ENCODE results near the gene RASL10B.

RASL10B gene

GRCh38 chr17:35713069-35713728 is 18.2 kb upstream of the RASL10B start:
- H3K9me3 ChIP-seq (ENCODE audit: low read depth, low read length) = no peaks in the 10 kb centered on the region
- TF ChIP-seq EZH2 (IDR thresholded peaks at IDR 0.05) = no peak
- no peak for TF ChIP-seq POLR2AphosphoS5 (IDR thresholded peaks at IDR 0.05; ENCODE audit: borderline replicate concordance, low read depth, low read length)
- TF ChIP-seq FOXP2 (optimal IDR thresholded peaks at IDR 0.05; ENCODE audit: control extremely low read depth, extremely low read length, insufficient read depth) = no peak
- H3K27ac ChIP-seq = no peak overlapping the region
- no peak overlapping the region for H3K9ac ChIP-seq (ENCODE audit: insufficient read length)
- DNase-seq (ENCODE audit: low read depth, low spot score) = no peak
- H3K4me3 ChIP-seq = no peak overlapping the region
- H3K36me3 ChIP-seq (ENCODE audit: insufficient read depth, low read length) = peaks cover 48% of the 10 kb centered on the region

GRCh38 chr17:35714988-35715387 is 16.5 kb upstream of the RASL10B start:
- Histone ChIP-seq H3K4me3 (no peak overlapping the region), H3K27ac (no peak overlapping the region), H3K9ac (ENCODE audit: insufficient read length) (no peak overlapping the region), H3K9me3 (ENCODE audit: low read depth, low read length) (no peaks in the 10 kb centered on the region), H3K36me3 (ENCODE audit: insufficient read depth, low read length) (peaks cover 49% of the 10 kb centered on the region)
- TF ChIP-seq EZH2 (IDR thresholded peaks at IDR 0.05) = no peak
- no peak for TF ChIP-seq POLR2AphosphoS5 (IDR thresholded peaks at IDR 0.05; ENCODE audit: borderline replicate concordance, low read depth, low read length)
- no peak for TF ChIP-seq FOXP2 (optimal IDR thresholded peaks at IDR 0.05; ENCODE audit: control extremely low read depth, extremely low read length, insufficient read depth)
- DNase-seq (ENCODE audit: low read depth, low spot score) = no peak

GRCh38 chr17:35715416-35715815 is 16.0 kb upstream of the RASL10B start:
- Histone ChIP-seq H3K36me3 (ENCODE audit: insufficient read depth, low read length) (peaks cover 46% of the 10 kb centered on the region), H3K4me3 (no peak overlapping the region), H3K9ac (ENCODE audit: insufficient read length) (no peak overlapping the region), H3K9me3 (ENCODE audit: low read depth, low read length) (no peaks in the 10 kb centered on the region), H3K27ac (no peak overlapping the region)
- no peak for DNase-seq (ENCODE audit: low read depth, low spot score)
- TF ChIP-seq EZH2 (IDR thresholded peaks at IDR 0.05) (no peak), POLR2AphosphoS5 (IDR thresholded peaks at IDR 0.05; ENCODE audit: borderline replicate concordance, low read depth, low read length) (no peak), FOXP2 (optimal IDR thresholded peaks at IDR 0.05; ENCODE audit: control extremely low read depth, extremely low read length, insufficient read depth) (no peak)

DNA sequence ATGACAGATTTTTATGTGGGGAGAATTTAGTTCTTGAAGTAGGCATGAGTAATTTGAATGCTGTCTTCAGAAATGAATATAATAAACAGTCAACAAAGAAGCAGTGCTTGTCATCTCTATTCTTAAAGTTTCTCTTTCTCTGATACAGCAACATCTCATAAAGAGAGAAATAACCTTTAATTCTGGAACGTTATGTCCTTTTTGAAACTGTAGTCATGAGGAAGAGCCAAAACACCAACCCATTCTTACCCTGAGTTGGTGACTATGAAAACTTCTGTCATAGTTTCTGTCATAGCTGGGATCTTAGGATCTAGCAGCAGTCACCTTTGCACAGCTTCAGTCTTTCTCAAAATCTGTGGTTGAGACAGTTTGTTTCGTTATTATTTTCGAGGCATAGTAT is 15.3 kb upstream of the RASL10B start:
- Histone ChIP-seq H3K4me3 (no peak overlapping the region), H3K9me3 (ENCODE audit: low read depth, low read length) (no peaks in the 10 kb centered on the region), H3K27ac (no peak overlapping the region), H3K9ac (ENCODE audit: insufficient read length) (no peak overlapping the region), H3K36me3 (ENCODE audit: insufficient read depth, low read length) (peaks cover 39% of the 10 kb centered on the region)
- no peak for TF ChIP-seq POLR2AphosphoS5 (IDR thresholded peaks at IDR 0.05; ENCODE audit: borderline replicate concordance, low read depth, low read length)
- TF ChIP-seq FOXP2 (optimal IDR thresholded peaks at IDR 0.05; ENCODE audit: control extremely low read depth, extremely low read length, insufficient read depth) = no peak
- TF ChIP-seq EZH2 (IDR thresholded peaks at IDR 0.05) = no peak
- DNase-seq (ENCODE audit: low read depth, low spot score) = no peak

DNA sequence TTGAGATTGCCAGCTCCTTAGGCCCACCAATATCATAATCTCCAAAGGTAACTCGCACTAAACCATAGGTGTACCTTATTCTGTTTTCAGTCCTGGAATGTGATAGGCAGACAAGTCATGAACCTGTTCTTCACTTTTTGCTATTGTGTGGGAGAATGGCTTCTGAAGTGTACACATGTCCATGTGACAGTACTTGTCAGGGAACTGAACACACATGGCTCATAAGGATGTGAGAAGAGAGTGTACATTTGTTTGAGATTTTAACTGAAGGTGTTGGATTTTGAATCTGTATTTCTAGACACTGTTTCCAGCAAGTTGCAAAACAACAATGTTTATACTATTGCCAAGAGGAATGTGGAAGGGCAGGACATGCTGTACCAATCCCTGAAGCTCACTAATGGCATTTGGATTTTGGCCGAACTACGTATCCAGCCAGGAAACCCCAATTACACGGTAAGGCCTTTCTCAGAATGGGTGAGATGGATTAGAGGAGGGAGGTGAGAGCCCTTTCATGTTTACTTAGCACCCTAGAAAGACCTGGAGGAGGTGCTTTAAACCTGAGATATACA is 14.5 kb upstream of the RASL10B start:
- H3K4me3 ChIP-seq = no peak overlapping the region
- no peak for DNase-seq (ENCODE audit: low read depth, low spot score)
- H3K9ac ChIP-seq (ENCODE audit: insufficient read length) = no peak overlapping the region
- H3K27ac ChIP-seq = no peak overlapping the region
- no peak for TF ChIP-seq EZH2 (IDR thresholded peaks at IDR 0.05)
- no peak for TF ChIP-seq POLR2AphosphoS5 (IDR thresholded peaks at IDR 0.05; ENCODE audit: borderline replicate concordance, low read depth, low read length)
- no peak for TF ChIP-seq FOXP2 (optimal IDR thresholded peaks at IDR 0.05; ENCODE audit: control extremely low read depth, extremely low read length, insufficient read depth)
- H3K9me3 ChIP-seq (ENCODE audit: low read depth, low read length) = no peaks in the 10 kb centered on the region
- peaks cover 33% of the 10 kb centered on the region for H3K36me3 ChIP-seq (ENCODE audit: insufficient read depth, low read length)

DNA sequence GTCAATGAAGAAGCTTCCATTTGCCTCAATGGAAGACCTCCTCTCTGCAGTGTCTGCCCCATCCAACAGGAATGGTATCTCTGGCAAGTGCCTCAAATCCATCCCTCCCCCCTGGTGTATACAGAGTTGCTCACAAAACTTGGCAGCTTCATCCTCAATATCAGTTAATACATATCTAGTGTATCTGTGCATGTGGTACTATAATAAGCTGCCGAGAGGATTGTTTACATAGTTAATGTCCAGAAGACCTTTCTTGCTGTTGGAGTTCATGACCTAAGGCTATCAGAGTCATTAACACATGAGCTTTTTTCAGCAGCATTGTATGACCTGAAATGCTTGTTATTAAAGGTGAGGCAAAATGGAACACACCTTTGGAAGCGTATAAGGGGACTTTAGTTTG is 14.0 kb upstream of the RASL10B start:
- Histone ChIP-seq H3K9me3 (ENCODE audit: low read depth, low read length) (no peaks in the 10 kb centered on the region), H3K4me3 (no peak overlapping the region), H3K36me3 (ENCODE audit: insufficient read depth, low read length) (peaks cover 32% of the 10 kb centered on the region; the same call in 1 of the 2 replicates), H3K27ac (no peak overlapping the region), H3K9ac (ENCODE audit: insufficient read length) (no peak overlapping the region)
- no peak for DNase-seq (ENCODE audit: low read depth, low spot score)
- TF ChIP-seq FOXP2 (optimal IDR thresholded peaks at IDR 0.05; ENCODE audit: control extremely low read depth, extremely low read length, insufficient read depth) (no peak), POLR2AphosphoS5 (IDR thresholded peaks at IDR 0.05; ENCODE audit: borderline replicate concordance, low read depth, low read length) (no peak), EZH2 (IDR thresholded peaks at IDR 0.05) (no peak)

- Histone ChIP-seq H3K9me3 (ENCODE audit: low read depth, low read length) (no peaks in the 10 kb centered on the region), H3K9ac (ENCODE audit: insufficient read length) (no peak overlapping the region), H3K27ac (no peak overlapping the region), H3K4me3 (no peak overlapping the region), H3K36me3 (ENCODE audit: insufficient read depth, low read length) (peaks cover 31% of the 10 kb centered on the region)
- no peak for DNase-seq (ENCODE audit: low read depth, low spot score)
- TF ChIP-seq FOXP2 (optimal IDR thresholded peaks at IDR 0.05; ENCODE audit: control extremely low read depth, extremely low read length, insufficient read depth) (no peak), POLR2AphosphoS5 (IDR thresholded peaks at IDR 0.05; ENCODE audit: borderline replicate concordance, low read depth, low read length) (no peak), EZH2 (IDR thresholded peaks at IDR 0.05) (no peak)
These were observed 7.7 kb upstream of the RASL10B start for GRCh38 chr17:35723735-35724134.

DNA sequence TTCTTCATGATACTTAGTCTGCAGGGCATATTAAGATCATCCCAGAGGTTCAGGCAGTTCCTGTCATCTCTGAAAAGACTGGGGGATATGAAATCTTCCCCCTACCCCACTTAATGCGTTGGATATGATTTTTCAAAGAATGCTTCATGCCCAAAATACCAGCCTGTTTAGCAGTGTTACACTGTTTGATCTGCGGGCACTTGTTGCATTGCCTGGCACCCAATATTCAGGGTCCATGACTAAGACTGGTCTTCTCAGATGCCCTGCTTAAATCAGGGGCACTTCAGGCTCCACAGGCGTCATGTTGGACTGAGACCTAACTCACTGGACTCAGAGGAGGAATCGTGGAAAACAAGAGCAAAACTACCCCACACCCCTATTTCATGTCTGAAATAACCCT is 6.4 kb upstream of the RASL10B start:
- DNase-seq (ENCODE audit: low read depth, low spot score) = no peak
- H3K9ac ChIP-seq (ENCODE audit: insufficient read length) = no peak overlapping the region
- no peak overlapping the region for H3K4me3 ChIP-seq
- H3K9me3 ChIP-seq (ENCODE audit: low read depth, low read length) = no peaks in the 10 kb centered on the region
- H3K36me3 ChIP-seq (ENCODE audit: insufficient read depth, low read length) = peaks cover 25% of the 10 kb centered on the region
- H3K27ac ChIP-seq = no peak overlapping the region
- no peak for TF ChIP-seq EZH2 (IDR thresholded peaks at IDR 0.05)
- TF ChIP-seq POLR2AphosphoS5 (IDR thresholded peaks at IDR 0.05; ENCODE audit: borderline replicate concordance, low read depth, low read length) = no peak
- no peak for TF ChIP-seq FOXP2 (optimal IDR thresholded peaks at IDR 0.05; ENCODE audit: control extremely low read depth, extremely low read length, insufficient read depth)

GRCh38 chr17:35725802-35726126 is 5.7 kb upstream of the RASL10B start:
- Histone ChIP-seq H3K36me3 (ENCODE audit: insufficient read depth, low read length) (peaks cover 25% of the 10 kb centered on the region), H3K9me3 (ENCODE audit: low read depth, low read length) (no peaks in the 10 kb centered on the region), H3K9ac (ENCODE audit: insufficient read length) (no peak overlapping the region), H3K27ac (no peak overlapping the region), H3K4me3 (no peak overlapping the region)
- TF ChIP-seq POLR2AphosphoS5 (IDR thresholded peaks at IDR 0.05; ENCODE audit: borderline replicate concordance, low read depth, low read length) (no peak), FOXP2 (optimal IDR thresholded peaks at IDR 0.05; ENCODE audit: control extremely low read depth, extremely low read length, insufficient read depth) (no peak), EZH2 (IDR thresholded peaks at IDR 0.05) (no peak)
- DNase-seq (ENCODE audit: low read depth, low spot score) = no peak

All from SK-N-MC (cell line).